ENCODE measurements around the gene SHD.

Gene SHD

GRCh38 chr19:4246767-4247593 lies 32.1 kb upstream of the SHD start, which contains the start of gene YJU2:
Gene YJU2 (plus strand): TSS chr19:4247080. CDS start chr19:4247147, 67 bp downstream.
- DNase-seq (ENCODE audit: insufficient read length), result peak; percentile 98
- TF ChIP-seq POLR2A (IDR thresholded peaks at IDR 0.05; ENCODE audit: low read depth, low read length) (peak; percentile 92), POLR2AphosphoS5 (IDR thresholded peaks at IDR 0.05; ENCODE audit: low read depth, low read length) (peak; percentile 89), TAF1 (IDR thresholded peaks at IDR 0.05; ENCODE audit: borderline replicate concordance, low read depth, low read length) (peak; percentile 84; the same call in 1 of the 2 replicates)
- peak; percentile 88 for FAIRE-seq

- no peak for DNase-seq (ENCODE audit: insufficient read length)
- TF ChIP-seq POLR2AphosphoS5 (IDR thresholded peaks at IDR 0.05; ENCODE audit: low read depth, low read length), result no peak
- TF ChIP-seq POLR2A (IDR thresholded peaks at IDR 0.05; ENCODE audit: low read depth, low read length), result no peak
- no peak for TF ChIP-seq TAF1 (IDR thresholded peaks at IDR 0.05; ENCODE audit: borderline replicate concordance, low read depth, low read length)
- no peak for FAIRE-seq
These were observed 22.5 kb upstream of the SHD start for GRCh38 chr19:4256563-4256962.

- no peak for TF ChIP-seq POLR2AphosphoS5 (IDR thresholded peaks at IDR 0.05; ENCODE audit: low read depth, low read length)
- no peak for TF ChIP-seq TAF1 (IDR thresholded peaks at IDR 0.05; ENCODE audit: borderline replicate concordance, low read depth, low read length)
- TF ChIP-seq POLR2A (IDR thresholded peaks at IDR 0.05; ENCODE audit: low read depth, low read length), result no peak
- DNase-seq (ENCODE audit: insufficient read length) (no peak), FAIRE-seq (no peak)
These were observed 22.0 kb upstream of the SHD start for GRCh38 chr19:4257025-4257424.

- DNase-seq (ENCODE audit: insufficient read length), result no peak
- TF ChIP-seq POLR2A (IDR thresholded peaks at IDR 0.05; ENCODE audit: low read depth, low read length) (no peak), POLR2AphosphoS5 (IDR thresholded peaks at IDR 0.05; ENCODE audit: low read depth, low read length) (no peak), TAF1 (IDR thresholded peaks at IDR 0.05; ENCODE audit: borderline replicate concordance, low read depth, low read length) (no peak)
- no peak for FAIRE-seq
These were observed 20.9 kb upstream of the SHD start for GRCh38 chr19:4258181-4258580.

- FAIRE-seq (no peak), DNase-seq (ENCODE audit: insufficient read length) (no peak)
- no peak for TF ChIP-seq TAF1 (IDR thresholded peaks at IDR 0.05; ENCODE audit: borderline replicate concordance, low read depth, low read length)
- TF ChIP-seq POLR2AphosphoS5 (IDR thresholded peaks at IDR 0.05; ENCODE audit: low read depth, low read length), result no peak
- TF ChIP-seq POLR2A (IDR thresholded peaks at IDR 0.05; ENCODE audit: low read depth, low read length), result no peak
These were observed 18.4 kb upstream of the SHD start for GRCh38 chr19:4260613-4261191.

GRCh38 chr19:4264812-4265211 lies 14.3 kb upstream of the SHD start:
- DNase-seq (ENCODE audit: insufficient read length) (no peak), FAIRE-seq (no peak)
- TF ChIP-seq POLR2A (IDR thresholded peaks at IDR 0.05; ENCODE audit: low read depth, low read length) (no peak), POLR2AphosphoS5 (IDR thresholded peaks at IDR 0.05; ENCODE audit: low read depth, low read length) (no peak), TAF1 (IDR thresholded peaks at IDR 0.05; ENCODE audit: borderline replicate concordance, low read depth, low read length) (no peak)

- no peak for FAIRE-seq
- no peak for DNase-seq (ENCODE audit: insufficient read length)
- no peak for TF ChIP-seq TAF1 (IDR thresholded peaks at IDR 0.05; ENCODE audit: borderline replicate concordance, low read depth, low read length)
- TF ChIP-seq POLR2AphosphoS5 (IDR thresholded peaks at IDR 0.05; ENCODE audit: low read depth, low read length), result no peak
- TF ChIP-seq POLR2A (IDR thresholded peaks at IDR 0.05; ENCODE audit: low read depth, low read length), result no peak
These were observed 12.6 kb upstream of the SHD start for GRCh38 chr19:4266253-4267000.

- TF ChIP-seq POLR2AphosphoS5 (IDR thresholded peaks at IDR 0.05; ENCODE audit: low read depth, low read length), result no peak
- no peak for TF ChIP-seq POLR2A (IDR thresholded peaks at IDR 0.05; ENCODE audit: low read depth, low read length)
- DNase-seq (ENCODE audit: insufficient read length), result peak; percentile 65
- peak; percentile 83 for FAIRE-seq
These were observed 11.8 kb upstream of the SHD start for GRCh38 chr19:4267101-4267900.

GRCh38 chr19:4267901-4268815 lies 10.9 kb upstream of the SHD start:
- TF ChIP-seq POLR2A (IDR thresholded peaks at IDR 0.05; ENCODE audit: low read depth, low read length) (no peak), TAF1 (IDR thresholded peaks at IDR 0.05; ENCODE audit: borderline replicate concordance, low read depth, low read length) (no peak), POLR2AphosphoS5 (IDR thresholded peaks at IDR 0.05; ENCODE audit: low read depth, low read length) (no peak)
- DNase-seq (ENCODE audit: insufficient read length) (no peak), FAIRE-seq (no peak)

GRCh38 chr19:4268816-4269430 lies 10.1 kb upstream of the SHD start:
- FAIRE-seq, result no peak
- no peak for DNase-seq (ENCODE audit: insufficient read length)
- TF ChIP-seq POLR2A (IDR thresholded peaks at IDR 0.05; ENCODE audit: low read depth, low read length) (no peak), TAF1 (IDR thresholded peaks at IDR 0.05; ENCODE audit: borderline replicate concordance, low read depth, low read length) (no peak), POLR2AphosphoS5 (IDR thresholded peaks at IDR 0.05; ENCODE audit: low read depth, low read length) (no peak)
